Immature natural killer cell (primary cell): ENCODE measurements around the gene KIF2A. TPM values are rescaled to one million over a fixed set of nuclear protein-coding genes. Genes with fewer than 3 reads are reported as not detected.
"Not testable (repeated sequence)": the region's sequence is repeated elsewhere in the genome, so short reads cannot be mapped to it uniquely, and the experiment has no call there.

Source experiments
- DNase-seq, 3 donors: peaks; one replicate each; pipeline ENCODE4 v3.0.0; 2022; ENCODE audit warnings: mixed read lengths in 1 of 3
- H3K27ac Mint-ChIP-seq, 6 donors: one replicate each; pipeline ENCODE4 v1.8.0; 2020; ENCODE audit warnings: mixed read lengths in 6 of 6, mild to moderate bottlenecking in 5 of 6, inconsistent platforms in 4 of 6, moderate library complexity in 3 of 6
- H3K27me3 Mint-ChIP-seq, 3 donors: one replicate each; pipeline ENCODE4 v1.8.0; 2020 to 2021; ENCODE audit warnings: low read depth in 3 of 3, mild to moderate bottlenecking in 3 of 3, mixed read lengths in 3 of 3, moderate library complexity in 3 of 3, inconsistent platforms in 1 of 3
- H3K36me3 Mint-ChIP-seq, 3 donors: one replicate each; pipeline ENCODE4 v1.8.0; 2020; ENCODE audit warnings: mixed read lengths in 3 of 3, inconsistent platforms in 2 of 3, mild to moderate bottlenecking in 2 of 3
- H3K4me1 Mint-ChIP-seq, 2 donors: one replicate each; pipeline ENCODE4 v1.8.0; 2020; ENCODE audit warnings: inconsistent platforms in 2 of 2, mild to moderate bottlenecking in 2 of 2, mixed read lengths in 2 of 2, moderate library complexity in 1 of 2
- H3K4me3 Mint-ChIP-seq, 5 donors: one replicate each; pipeline ENCODE4 v1.8.0; 2020; ENCODE audit warnings: mild to moderate bottlenecking in 5 of 5, mixed read lengths in 5 of 5, inconsistent platforms in 3 of 5, moderate library complexity in 3 of 5
- H3K9me3 Mint-ChIP-seq, 6 donors: one replicate each; pipeline ENCODE4 v1.8.0; 2020; ENCODE audit warnings: mild to moderate bottlenecking in 6 of 6, mixed read lengths in 6 of 6, inconsistent platforms in 4 of 6, moderate library complexity in 3 of 6
- polyA plus RNA-seq, 3 donors: library from polyadenylated mRNA; unstranded; fragments of 300-500 nt; fragmentation: Illumina TruSeq; gene quantifications; one replicate each; pipeline ENCODE4 v1.2.3, GENCODE V29; 2021

KIF2A gene
- polyA plus RNA-seq, 3 donors from 2014 or later = 72.0 to 135 (median 103) TPM

GRCh38 chr5:62281411-62281810 lies 24.6 kb upstream of the KIF2A start:
- peaks cover 15 to 21% of the 10 kb centered on the region in 2 donors for H3K4me1 Mint-ChIP-seq
- peaks cover 2 to 4% (median 3%) of the 10 kb centered on the region in 3 donors for H3K27me3 Mint-ChIP-seq
- H3K9me3 Mint-ChIP-seq = no peaks in the 10 kb centered on the region
- no peaks in the 10 kb centered on the region for H3K36me3 Mint-ChIP-seq
- no peak overlapping the region for H3K27ac Mint-ChIP-seq
- no peak overlapping the region for H3K4me3 Mint-ChIP-seq
- DNase-seq = no peak

DNA sequence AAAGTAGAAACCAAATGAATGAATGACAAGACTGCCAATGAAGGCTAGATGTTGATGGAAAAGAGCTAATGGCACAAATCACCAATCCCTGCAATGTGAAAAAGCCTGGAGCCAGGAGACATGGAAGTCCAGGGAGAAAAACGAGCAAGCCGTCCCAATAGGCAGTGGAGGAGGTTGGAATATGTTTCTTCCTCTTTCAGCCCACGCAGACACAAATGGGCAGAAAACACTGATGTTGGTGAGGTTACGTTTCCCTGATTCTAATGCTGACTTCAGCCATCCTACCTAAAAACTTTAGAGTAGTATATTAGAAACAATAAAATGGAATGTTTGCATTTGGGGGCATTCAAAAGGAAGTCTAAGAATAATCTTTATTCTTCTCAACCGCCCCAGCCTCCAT lies 23.9 kb upstream of the KIF2A start:
- Mint-ChIP-seq H3K9me3 (no peaks in the 10 kb centered on the region), H3K27me3 (peaks cover 2 to 4% (median 3%) of the 10 kb centered on the region in 3 donors), H3K36me3 (no peaks in the 10 kb centered on the region), H3K4me1 (peaks cover 18 to 25% of the 10 kb centered on the region in 2 donors), H3K27ac (no peak overlapping the region), H3K4me3 (no peak overlapping the region)
- no peak for DNase-seq

- H3K36me3 Mint-ChIP-seq = no peaks in the 10 kb centered on the region
- H3K27ac Mint-ChIP-seq = no peak overlapping the region
- H3K27me3 Mint-ChIP-seq = peaks cover 2 to 5% (median 4%) of the 10 kb centered on the region in 3 donors
- peaks cover 18 to 24% of the 10 kb centered on the region in 2 donors for H3K4me1 Mint-ChIP-seq
- DNase-seq = no peak
- no peak overlapping the region for H3K4me3 Mint-ChIP-seq
- no peaks in the 10 kb centered on the region for H3K9me3 Mint-ChIP-seq
These were observed 23.0 kb upstream of the KIF2A start for GRCh38 chr5:62283005-62283404.

DNA sequence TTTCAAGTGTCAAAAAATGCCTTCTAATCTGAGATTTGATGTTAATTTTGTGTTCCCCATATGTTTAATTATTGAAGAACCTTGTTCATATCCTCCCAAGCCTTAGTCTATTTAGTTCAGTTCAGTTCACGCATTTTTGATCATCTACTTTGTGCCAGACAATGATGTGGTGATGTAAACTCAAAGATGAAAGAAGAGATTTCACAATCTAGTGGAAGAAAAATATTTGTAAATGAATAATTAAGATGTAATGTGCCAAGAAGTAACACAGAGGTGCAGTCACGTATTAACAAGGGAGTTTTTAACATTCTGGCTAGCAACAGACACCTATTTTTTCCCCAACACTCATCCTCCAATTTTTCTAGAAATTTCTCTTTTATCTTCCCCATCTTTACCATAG lies 22.1 kb upstream of the KIF2A start:
- no peak overlapping the region for H3K27ac Mint-ChIP-seq
- DNase-seq = no peak
- H3K4me1 Mint-ChIP-seq = peaks cover 18 to 24% of the 10 kb centered on the region in 2 donors
- H3K36me3 Mint-ChIP-seq = no peaks in the 10 kb centered on the region
- peaks cover 2 to 4% (median 3%) of the 10 kb centered on the region in 3 donors for H3K27me3 Mint-ChIP-seq
- H3K9me3 Mint-ChIP-seq = no peaks in the 10 kb centered on the region
- no peak overlapping the region for H3K4me3 Mint-ChIP-seq

DNA sequence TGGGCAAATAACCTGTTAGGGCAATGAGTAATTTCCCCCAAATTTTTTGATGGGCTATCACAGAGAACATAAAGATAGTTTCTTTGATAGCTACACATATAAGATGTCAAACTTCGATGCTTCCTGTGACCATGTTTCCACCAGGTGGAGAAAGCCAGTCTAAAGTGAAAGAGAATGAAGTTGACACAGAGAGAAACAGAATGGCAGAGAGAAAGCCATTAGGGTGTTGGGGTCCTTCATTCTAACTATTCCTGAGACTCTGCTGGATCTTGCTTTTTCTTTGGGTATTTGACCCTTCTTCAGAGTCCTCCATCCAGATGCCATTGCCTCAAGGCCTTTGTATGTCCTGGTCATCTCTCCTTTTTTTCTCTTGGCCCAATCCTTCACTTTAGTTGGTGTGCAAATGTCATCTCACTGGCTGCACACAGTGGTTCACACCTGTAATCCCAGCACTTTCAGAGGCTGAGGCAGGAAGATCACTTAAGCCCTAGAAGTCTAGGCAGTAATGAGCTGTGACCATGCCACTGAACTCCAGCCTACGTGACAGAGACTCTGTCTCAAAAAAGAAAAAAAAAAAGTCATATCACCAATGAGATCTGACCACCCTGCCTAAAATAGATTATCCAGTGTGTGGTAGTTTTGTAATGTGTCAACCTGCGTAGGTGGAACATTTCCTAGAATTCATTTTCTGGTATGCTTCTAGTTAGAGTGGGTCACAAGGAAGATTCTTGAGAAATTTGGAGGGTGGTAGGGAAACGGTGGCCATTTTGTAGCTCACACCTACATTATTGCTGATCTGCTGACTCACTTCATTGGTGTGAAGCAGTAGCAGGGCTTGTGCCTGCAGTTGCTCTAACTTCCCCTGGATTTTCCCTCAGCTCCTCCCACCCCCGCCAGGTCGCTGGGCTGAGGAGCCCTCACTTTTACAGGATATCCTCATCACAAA lies 20.8 kb upstream of the KIF2A start:
- Mint-ChIP-seq H3K36me3 (no peaks in the 10 kb centered on the region), H3K27ac (peak overlapping the region in 2 of 6 donors; percentile 25 to 32), H3K4me1 (peaks cover 18 to 24% of the 10 kb centered on the region in 2 donors), H3K4me3 (peak overlapping the region in 1 of 5 donors; percentile 37), H3K9me3 (no peaks in the 10 kb centered on the region), H3K27me3 (peaks cover 2 to 3% (median 3%) of the 10 kb centered on the region in 3 donors)
- peak in 1 of 3 donors; percentile 12 for DNase-seq

- Mint-ChIP-seq H3K27ac (peak overlapping the region in 2 of 6 donors; percentile 11 to 35), H3K9me3 (no peaks in the 10 kb centered on the region), H3K4me3 (peak overlapping the region in 1 of 5 donors; percentile 20), H3K36me3 (no peaks in the 10 kb centered on the region), H3K4me1 (peaks cover 24 to 25% of the 10 kb centered on the region in 2 donors), H3K27me3 (peaks cover 2 to 5% (median 3%) of the 10 kb centered on the region in 3 donors)
- DNase-seq = no peak
These were observed 19.2 kb upstream of the KIF2A start for GRCh38 chr5:62286834-62287233.

DNA sequence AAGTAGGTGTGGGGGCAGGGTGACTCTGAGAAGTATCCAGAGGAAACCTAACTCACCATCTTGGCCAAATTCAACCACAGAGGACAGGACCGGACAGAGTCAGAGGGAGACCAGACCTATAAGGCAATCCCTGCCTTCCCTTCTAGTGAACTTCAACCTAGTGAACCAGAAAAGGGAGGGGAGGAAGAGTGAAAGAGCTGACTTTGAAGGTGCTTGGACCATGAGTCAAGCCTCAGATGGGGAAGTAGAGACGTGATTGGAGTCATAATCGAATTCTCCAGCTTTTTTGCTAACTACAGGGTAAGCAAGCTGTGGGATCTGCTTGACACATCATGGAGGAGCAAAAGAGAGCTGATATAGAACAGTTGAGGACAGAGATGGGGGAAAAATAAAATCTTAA lies 18.8 kb upstream of the KIF2A start:
- peaks cover 2 to 5% (median 3%) of the 10 kb centered on the region in 3 donors for H3K27me3 Mint-ChIP-seq
- no peak for DNase-seq
- H3K4me1 Mint-ChIP-seq = peaks cover 24 to 29% of the 10 kb centered on the region in 2 donors
- H3K4me3 Mint-ChIP-seq = no peak overlapping the region
- H3K27ac Mint-ChIP-seq = peak overlapping the region in 1 of 6 donors; percentile 35
- H3K36me3 Mint-ChIP-seq = no peaks in the 10 kb centered on the region
- no peaks in the 10 kb centered on the region for H3K9me3 Mint-ChIP-seq

GRCh38 chr5:62288118-62288517 lies 17.9 kb upstream of the KIF2A start:
- no peak for DNase-seq
- Mint-ChIP-seq H3K27ac (no peak overlapping the region), H3K36me3 (no peaks in the 10 kb centered on the region), H3K9me3 (no peaks in the 10 kb centered on the region), H3K27me3 (peaks cover 2 to 5% (median 3%) of the 10 kb centered on the region in 3 donors), H3K4me3 (no peak overlapping the region), H3K4me1 (peaks cover 24 to 32% of the 10 kb centered on the region in 2 donors)

- no peak overlapping the region for H3K27ac Mint-ChIP-seq
- DNase-seq = no peak
- no peak overlapping the region for H3K4me3 Mint-ChIP-seq
- H3K4me1 Mint-ChIP-seq = peaks cover 24 to 32% of the 10 kb centered on the region in 2 donors
- H3K27me3 Mint-ChIP-seq = peaks cover 5% of the 10 kb centered on the region in 3 donors
- H3K36me3 Mint-ChIP-seq = peaks cover 0 to 3% (median 0%) of the 10 kb centered on the region in 3 donors
- no peaks in the 10 kb centered on the region for H3K9me3 Mint-ChIP-seq
These were observed 16.2 kb upstream of the KIF2A start for GRCh38 chr5:62289813-62290212.

- not testable (repeated sequence) for H3K9me3 Mint-ChIP-seq
These were observed 14.2 kb upstream of the KIF2A start for GRCh38 chr5:62291829-62292228.

DNA sequence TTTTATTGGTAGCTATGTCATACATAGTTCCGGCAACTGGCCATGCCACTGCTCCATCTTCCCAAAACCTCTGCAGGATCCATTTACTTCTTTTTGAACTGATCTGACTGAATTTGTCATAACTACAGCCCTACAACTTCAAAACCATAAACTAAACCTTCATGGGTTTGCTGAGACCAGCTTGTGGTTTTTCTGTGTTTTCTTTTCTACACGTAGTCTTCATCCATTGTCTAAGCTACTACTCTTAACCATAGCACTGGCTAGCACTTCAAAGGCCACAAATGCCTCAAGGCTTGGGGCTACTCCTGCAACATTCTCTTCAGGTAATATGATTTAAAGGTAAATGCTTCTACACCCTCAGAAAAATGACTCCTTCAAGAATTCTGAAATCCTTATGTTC lies 9.0 kb upstream of the KIF2A start:
- Mint-ChIP-seq H3K27ac (peak overlapping the region in 4 of 6 donors; percentile 6 to 49 (median 35)), H3K4me1 (peaks cover 17 to 19% of the 10 kb centered on the region in 2 donors)

More at GRCh38 chr5:62291829-62292228, 14.2 kb upstream of the KIF2A start:
- H3K27me3 Mint-ChIP-seq, H3K36me3 Mint-ChIP-seq: not testable (repeated sequence)
- H3K4me1 Mint-ChIP-seq = peaks cover 5 to 21% of the 10 kb centered on the region in 2 donors
- peak overlapping the region in 2 of 6 donors; percentile 34 to 67 for H3K27ac Mint-ChIP-seq
- peak overlapping the region in 4 of 5 donors; percentile 42 to 79 (median 64) for H3K4me3 Mint-ChIP-seq
- DNase-seq = peak; percentile 29 to 72 (median 44)

DNA sequence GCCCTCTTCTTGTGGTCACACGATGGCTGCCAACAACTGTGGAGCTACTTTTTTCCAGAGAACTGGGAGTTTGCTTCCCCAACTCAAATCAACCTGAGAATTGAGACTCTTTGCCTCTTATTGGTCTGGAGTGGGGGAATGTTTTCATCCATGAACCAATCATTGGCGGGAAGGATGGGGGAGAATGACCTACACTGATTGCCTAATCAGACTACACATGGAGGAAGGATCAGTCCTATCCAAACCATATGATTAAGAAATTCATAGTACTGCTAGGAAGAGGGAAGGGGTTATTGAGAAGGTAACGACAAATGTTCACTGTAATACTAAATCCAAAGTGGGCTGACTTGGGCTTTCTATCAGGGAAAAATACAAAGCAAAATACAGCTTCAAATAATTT lies 7.9 kb upstream of the KIF2A start:
- peak overlapping the region in 1 of 6 donors; percentile 0 for H3K27ac Mint-ChIP-seq
- DNase-seq = no peak
- no peaks in the 10 kb centered on the region for H3K9me3 Mint-ChIP-seq
- peaks cover 2 to 6% (median 4%) of the 10 kb centered on the region in 3 donors for H3K27me3 Mint-ChIP-seq
- H3K36me3 Mint-ChIP-seq = peaks cover 0 to 3% (median 0%) of the 10 kb centered on the region in 3 donors
- H3K4me3 Mint-ChIP-seq = no peak overlapping the region
- H3K4me1 Mint-ChIP-seq = peaks cover 14 to 17% of the 10 kb centered on the region in 2 donors

More for the DNA sequence above, 9.0 kb upstream of the KIF2A start:
- Mint-ChIP-seq H3K36me3 (peaks cover 0 to 3% (median 0%) of the 10 kb centered on the region in 3 donors), H3K27me3 (peaks cover 2 to 6% (median 2%) of the 10 kb centered on the region in 3 donors), H3K4me3 (peak overlapping the region in 4 of 5 donors; percentile 45 to 60 (median 59)), H3K9me3 (no peaks in the 10 kb centered on the region)
- peak in 2 of 3 donors; percentile 43 to 53 for DNase-seq

GRCh38 chr5:62299101-62299500 lies 6.9 kb upstream of the KIF2A start:
- H3K27me3 Mint-ChIP-seq = peaks cover 2 to 5% (median 2%) of the 10 kb centered on the region in 3 donors
- no peak overlapping the region for H3K27ac Mint-ChIP-seq
- no peaks in the 10 kb centered on the region for H3K9me3 Mint-ChIP-seq
- DNase-seq = no peak
- H3K36me3 Mint-ChIP-seq = no peaks in the 10 kb centered on the region
- peaks cover 14 to 17% of the 10 kb centered on the region in 2 donors for H3K4me1 Mint-ChIP-seq
- no peak overlapping the region for H3K4me3 Mint-ChIP-seq

DNA sequence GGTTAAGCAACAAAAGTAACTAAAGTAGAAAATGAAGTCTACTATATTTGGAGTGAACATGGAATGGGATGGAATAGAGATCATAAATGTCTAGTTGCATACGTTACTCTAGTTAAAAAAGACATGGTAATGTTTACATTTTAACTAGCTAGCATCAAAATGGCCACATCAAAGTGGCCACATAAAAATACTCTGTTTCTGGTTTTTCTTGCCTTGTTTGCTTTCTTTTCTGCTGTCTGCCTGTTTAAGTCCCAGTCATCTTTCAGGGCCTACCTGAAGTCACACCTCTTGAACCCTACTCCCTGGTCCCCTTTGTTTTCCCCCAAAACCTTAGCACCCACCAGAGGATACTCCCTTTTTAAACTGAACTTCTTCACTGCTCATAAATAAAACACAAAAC lies 6.4 kb upstream of the KIF2A start:
- peaks cover 2 to 3% (median 2%) of the 10 kb centered on the region in 3 donors for H3K27me3 Mint-ChIP-seq
- DNase-seq = no peak

More for the DNA sequence above, 6.4 kb upstream of the KIF2A start:
- Mint-ChIP-seq H3K36me3 (no peaks in the 10 kb centered on the region), H3K9me3 (no peaks in the 10 kb centered on the region), H3K4me1 (peaks cover 14 to 19% of the 10 kb centered on the region in 2 donors), H3K4me3 (peak overlapping the region in 1 of 5 donors; percentile 31), H3K27ac (no peak overlapping the region)
